ENCODE data around the gene TRANK1. TPM values are rescaled to one million over a fixed set of nuclear protein-coding genes. Genes with fewer than 3 reads are reported as not detected.
A peak's percentile ranks its signal among the peaks of the same experiment; 100 is the strongest.
"Not testable (repeated sequence)": the region's sequence is repeated elsewhere in the genome, so short reads cannot be mapped to it uniquely, and the experiment has no call there.

Gene TRANK1
- total RNA-seq, 2 donors from 2014 or later = 21.3 to 50.7 TPM

DNA sequence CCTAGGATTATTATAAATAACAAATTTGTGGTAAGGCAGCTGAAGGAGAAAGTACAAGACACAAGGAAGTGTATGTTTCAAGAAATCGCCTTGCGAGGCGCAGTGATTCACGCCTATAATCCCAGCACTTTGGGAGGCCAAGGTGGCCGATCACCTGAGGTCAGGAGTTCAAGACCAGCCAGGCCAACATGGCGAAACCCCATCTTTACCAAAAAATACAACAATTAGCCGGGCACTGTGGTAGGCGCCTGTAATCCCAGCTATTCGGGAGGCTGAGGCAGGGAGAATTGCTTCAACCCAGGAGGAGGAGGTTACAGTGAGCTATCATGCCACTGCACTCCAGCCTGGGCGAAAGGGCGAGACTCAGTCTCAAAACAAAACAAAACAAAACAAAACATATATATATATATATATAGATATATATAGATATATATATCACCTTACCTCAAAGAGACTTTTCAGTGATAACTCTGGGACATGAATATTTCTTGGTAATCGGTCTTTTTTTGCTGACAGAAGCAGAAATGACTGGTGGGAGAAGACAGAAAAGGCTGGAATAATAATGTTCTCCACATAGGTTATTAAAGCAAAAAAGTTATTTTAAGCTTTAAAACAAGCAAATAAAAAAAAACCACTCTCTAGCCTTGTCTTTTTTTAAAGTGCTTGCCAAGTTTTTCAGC lies 52.3 kb downstream of the TRANK1 start:
- no peaks in the 10 kb centered on the region for H3K9me3 ChIP-seq
- no peaks in the 10 kb centered on the region for H3K4me1 ChIP-seq
- H3K27ac ChIP-seq = peak overlapping the region; percentile 14
- no peaks in the 10 kb centered on the region for H3K36me3 ChIP-seq
- H3K27me3 ChIP-seq = no peaks in the 10 kb centered on the region
- no peak overlapping the region for H3K4me3 ChIP-seq
- TF ChIP-seq, protein P1, sequence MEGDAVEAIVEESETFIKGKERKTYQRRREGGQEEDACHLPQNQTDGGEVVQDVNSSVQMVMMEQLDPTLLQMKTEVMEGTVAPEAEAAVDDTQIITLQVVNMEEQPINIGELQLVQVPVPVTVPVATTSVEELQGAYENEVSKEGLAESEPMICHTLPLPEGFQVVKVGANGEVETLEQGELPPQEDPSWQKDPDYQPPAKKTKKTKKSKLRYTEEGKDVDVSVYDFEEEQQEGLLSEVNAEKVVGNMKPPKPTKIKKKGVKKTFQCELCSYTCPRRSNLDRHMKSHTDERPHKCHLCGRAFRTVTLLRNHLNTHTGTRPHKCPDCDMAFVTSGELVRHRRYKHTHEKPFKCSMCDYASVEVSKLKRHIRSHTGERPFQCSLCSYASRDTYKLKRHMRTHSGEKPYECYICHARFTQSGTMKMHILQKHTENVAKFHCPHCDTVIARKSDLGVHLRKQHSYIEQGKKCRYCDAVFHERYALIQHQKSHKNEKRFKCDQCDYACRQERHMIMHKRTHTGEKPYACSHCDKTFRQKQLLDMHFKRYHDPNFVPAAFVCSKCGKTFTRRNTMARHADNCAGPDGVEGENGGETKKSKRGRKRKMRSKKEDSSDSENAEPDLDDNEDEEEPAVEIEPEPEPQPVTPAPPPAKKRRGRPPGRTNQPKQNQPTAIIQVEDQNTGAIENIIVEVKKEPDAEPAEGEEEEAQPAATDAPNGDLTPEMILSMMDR (IDR thresholded peaks at IDR 0.05) = no peak
- intact Hi-C loops (cut with DNase I) = no loop called here
- no peak for DNase-seq
- no peak overlapping the region for H3K9ac ChIP-seq (ENCODE audit: low read depth in 2 of 2, low read length in 2 of 2)

DNA sequence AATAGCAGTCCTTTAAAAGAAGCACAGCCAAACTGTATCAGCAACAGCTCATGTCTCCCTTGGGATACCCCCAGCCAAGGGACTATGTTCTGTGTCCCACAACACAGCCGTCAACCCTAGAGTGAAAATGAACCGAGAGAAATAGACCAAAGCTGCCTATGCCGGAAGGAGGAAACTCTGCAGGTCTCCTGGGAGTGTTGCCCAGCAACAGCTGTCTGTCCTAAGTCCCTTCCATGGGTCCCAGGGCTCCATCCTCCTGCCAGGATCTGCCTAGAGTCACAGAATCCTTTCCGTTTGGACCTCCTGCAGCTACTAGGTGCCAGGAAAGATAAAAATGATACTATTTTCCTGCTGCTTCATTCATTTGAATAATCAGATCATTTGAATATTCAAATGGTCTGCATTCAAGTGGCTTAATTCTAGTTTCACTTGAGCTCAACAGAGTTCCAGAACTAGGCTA lies 53.1 kb downstream of the TRANK1 start:
- no peak overlapping the region for H3K27ac ChIP-seq
- H3K9ac ChIP-seq (ENCODE audit: low read depth in 2 of 2, low read length in 2 of 2) = no peak overlapping the region
- intact Hi-C loops (cut with DNase I) = no loop called here
- no peak overlapping the region for H3K4me3 ChIP-seq
- H3K9me3 ChIP-seq = no peaks in the 10 kb centered on the region
- TF ChIP-seq, protein P1 (IDR thresholded peaks at IDR 0.05) = no peak
- no peaks in the 10 kb centered on the region for H3K4me1 ChIP-seq
- H3K36me3 ChIP-seq = no peaks in the 10 kb centered on the region
- no peak for DNase-seq
- no peaks in the 10 kb centered on the region for H3K27me3 ChIP-seq

DNA sequence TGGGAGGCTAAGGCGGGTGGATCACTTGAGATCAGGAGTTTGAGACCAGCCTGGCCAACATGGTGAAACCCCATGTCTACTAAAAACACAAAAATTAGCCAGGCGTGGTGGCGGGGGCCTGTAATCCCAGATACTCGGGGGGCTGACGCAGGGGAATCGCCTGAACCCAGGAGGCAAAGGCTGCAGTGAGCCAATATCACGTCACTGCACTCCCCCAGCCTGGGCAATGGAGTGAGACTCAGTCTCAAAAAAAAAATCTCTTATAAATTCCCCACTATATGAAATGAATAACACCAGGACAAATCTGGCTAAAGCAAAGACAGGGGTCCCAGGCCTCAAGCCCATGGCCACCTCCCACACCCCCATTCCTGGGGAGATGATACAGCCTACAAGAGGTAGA lies 53.8 kb downstream of the TRANK1 start:
- intact Hi-C loops (cut with DNase I) = not testable (repeated sequence)

DNA sequence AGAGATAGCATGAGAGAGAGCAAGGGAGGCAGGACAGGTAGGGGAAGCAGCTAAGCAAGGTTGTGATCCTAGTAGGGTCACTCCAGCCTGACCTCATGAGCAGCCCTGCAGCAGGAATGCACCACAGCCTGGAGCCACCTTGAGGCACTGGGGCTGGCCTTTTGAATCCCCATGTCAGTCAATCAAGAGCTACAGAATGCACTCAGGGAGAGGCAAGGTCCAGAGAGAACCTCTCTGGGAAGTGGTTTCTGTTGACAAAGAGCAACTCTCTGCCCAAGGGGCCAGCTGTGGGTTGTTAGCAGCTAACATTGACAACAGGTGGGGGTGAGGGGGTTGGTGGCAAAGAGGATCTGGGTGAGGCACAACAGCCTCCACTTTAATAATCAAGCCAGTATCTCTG lies 54.6 kb downstream of the TRANK1 start:
- intact Hi-C loops (cut with DNase I) = no loop called here
- no peak for DNase-seq
- Histone ChIP-seq H3K27me3 (no peaks in the 10 kb centered on the region), H3K4me3 (no peak overlapping the region), H3K4me1 (no peaks in the 10 kb centered on the region), H3K9ac (ENCODE audit: low read depth in 2 of 2, low read length in 2 of 2) (no peak overlapping the region), H3K27ac (no peak overlapping the region), H3K9me3 (no peaks in the 10 kb centered on the region), H3K36me3 (no peaks in the 10 kb centered on the region)
- TF ChIP-seq, protein P1 (IDR thresholded peaks at IDR 0.05) = no peak

More for the DNA sequence above, 53.8 kb downstream of the TRANK1 start:
- not testable (repeated sequence) for H3K27me3 ChIP-seq; H3K36me3 ChIP-seq; H3K9me3 ChIP-seq; H3K4me3 ChIP-seq; DNase-seq; H3K4me1 ChIP-seq; H3K9ac ChIP-seq (ENCODE audit: low read depth in 2 of 2, low read length in 2 of 2); H3K27ac ChIP-seq

DNA sequence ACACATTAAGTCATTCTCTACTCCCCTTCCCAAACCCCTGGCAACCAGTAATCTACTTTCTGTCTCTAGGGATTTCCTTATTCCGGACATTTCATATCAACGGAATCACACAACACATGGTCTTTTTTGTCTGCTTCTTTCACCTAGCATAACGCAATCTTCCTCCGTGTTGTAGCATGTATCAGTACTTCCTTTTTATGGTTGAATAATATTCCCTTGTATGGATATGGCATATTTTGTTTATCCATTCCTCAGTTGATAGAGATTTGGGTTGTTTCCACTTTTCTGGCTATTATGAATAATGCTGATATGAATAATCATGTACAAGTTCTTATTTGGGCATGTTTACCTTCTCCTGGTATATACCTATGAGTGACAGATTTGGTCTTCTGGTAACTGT lies 63.1 kb downstream of the TRANK1 start:
- TF ChIP-seq, protein P1 (IDR thresholded peaks at IDR 0.05) = no peak
- no peaks in the 10 kb centered on the region for H3K36me3 ChIP-seq
- no peak overlapping the region for H3K27ac ChIP-seq
- H3K9me3 ChIP-seq = no peaks in the 10 kb centered on the region
- H3K27me3 ChIP-seq = no peaks in the 10 kb centered on the region
- no peak overlapping the region for H3K9ac ChIP-seq (ENCODE audit: low read depth in 2 of 2, low read length in 2 of 2)
- intact Hi-C loops (cut with DNase I) = no loop called here
- DNase-seq = no peak
- H3K4me1 ChIP-seq = no peaks in the 10 kb centered on the region
- H3K4me3 ChIP-seq = no peak overlapping the region

DNA sequence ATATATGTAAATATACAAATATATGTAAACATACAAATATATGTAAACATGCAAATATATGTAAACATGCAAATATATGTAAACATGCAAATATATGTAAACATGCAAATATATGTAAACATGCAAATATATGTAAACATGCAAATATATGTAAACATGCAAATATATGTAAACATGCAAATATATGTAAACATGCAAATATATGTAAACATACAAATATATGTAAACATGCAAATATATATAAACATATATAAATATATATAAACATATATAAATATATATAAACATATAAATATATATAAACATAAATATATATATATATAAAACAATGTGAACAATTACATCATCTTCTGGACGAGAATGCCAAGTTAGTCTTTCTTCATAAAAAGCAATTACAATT lies 65.0 kb downstream of the TRANK1 start:
- H3K4me3 ChIP-seq; H3K36me3 ChIP-seq; DNase-seq; H3K27me3 ChIP-seq; H3K9me3 ChIP-seq; intact Hi-C loops (cut with DNase I); H3K9ac ChIP-seq (ENCODE audit: low read depth in 2 of 2, low read length in 2 of 2); H3K4me1 ChIP-seq; H3K27ac ChIP-seq: not testable (repeated sequence)
